Erythroblast (primary cell): ENCODE results near the gene MICOS13.
"Not testable (repeated sequence)": the region's sequence is repeated elsewhere in the genome, so short reads cannot be mapped to it uniquely, and the experiment has no call there.

Source experiments
- DNase-seq, 2 experiments: peaks; one replicate each; lab custom pipeline; 2025; lab: John Stamatoyannopoulos, UW
- GATA1 ChIP-seq: IDR thresholded peaks from 2 replicates; pipeline ENCODE4 v1.6.1; 2011; ENCODE audit warnings: low read depth, mild to moderate bottlenecking, control low read depth, low read length, moderate library complexity
- POLR2A ChIP-seq: IDR thresholded peaks from 2 replicates; pipeline ENCODE4 v1.6.1; 2011; ENCODE audit warnings: mild to moderate bottlenecking, low read length

Gene MICOS13

GRCh38 chr19:5707576-5708575, 27.6 kb upstream of the MICOS13 start:
- DNase-seq: no peak
- TF ChIP-seq GATA1 (no peak), POLR2A (no peak)

GRCh38 chr19:5706876-5707573, 26.7 kb upstream of the MICOS13 start:
- no peak for DNase-seq
- no peak for TF ChIP-seq GATA1
- no peak for TF ChIP-seq POLR2A

DNA sequence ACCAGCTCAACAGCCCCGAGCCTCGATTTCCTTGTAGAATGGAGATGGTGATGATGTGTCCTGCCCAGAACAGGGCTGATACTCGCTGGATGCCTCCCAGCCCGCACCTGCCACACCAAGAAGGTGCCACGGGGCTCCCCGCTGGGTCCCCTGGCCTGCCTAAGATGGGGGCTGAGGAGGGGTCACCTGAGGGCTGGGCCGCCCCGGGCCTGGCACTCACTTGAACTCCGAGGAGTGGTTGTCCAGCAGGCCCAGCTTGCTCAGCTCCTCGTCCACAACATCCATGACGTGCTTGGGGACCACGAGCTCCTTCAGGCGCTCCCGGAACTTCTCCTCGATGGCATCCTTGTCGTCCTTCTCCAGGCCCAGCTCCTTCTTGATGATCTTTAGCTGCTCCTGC, 25.2 kb upstream of the MICOS13 start:
- TF ChIP-seq GATA1 (no peak), POLR2A (no peak)
- DNase-seq: no peak

- DNase-seq: no peak
- no peak for TF ChIP-seq POLR2A
- TF ChIP-seq GATA1: no peak
Observed at GRCh38 chr19:5703819-5704818, 23.8 kb upstream of the MICOS13 start.

- not testable (repeated sequence) for DNase-seq
Observed at GRCh38 chr19:5702053-5702410, 21.7 kb upstream of the MICOS13 start.

- no peak for DNase-seq
- TF ChIP-seq GATA1 (no peak), POLR2A (no peak)
Observed at GRCh38 chr19:5700455-5701092, 20.3 kb upstream of the MICOS13 start.

DNA sequence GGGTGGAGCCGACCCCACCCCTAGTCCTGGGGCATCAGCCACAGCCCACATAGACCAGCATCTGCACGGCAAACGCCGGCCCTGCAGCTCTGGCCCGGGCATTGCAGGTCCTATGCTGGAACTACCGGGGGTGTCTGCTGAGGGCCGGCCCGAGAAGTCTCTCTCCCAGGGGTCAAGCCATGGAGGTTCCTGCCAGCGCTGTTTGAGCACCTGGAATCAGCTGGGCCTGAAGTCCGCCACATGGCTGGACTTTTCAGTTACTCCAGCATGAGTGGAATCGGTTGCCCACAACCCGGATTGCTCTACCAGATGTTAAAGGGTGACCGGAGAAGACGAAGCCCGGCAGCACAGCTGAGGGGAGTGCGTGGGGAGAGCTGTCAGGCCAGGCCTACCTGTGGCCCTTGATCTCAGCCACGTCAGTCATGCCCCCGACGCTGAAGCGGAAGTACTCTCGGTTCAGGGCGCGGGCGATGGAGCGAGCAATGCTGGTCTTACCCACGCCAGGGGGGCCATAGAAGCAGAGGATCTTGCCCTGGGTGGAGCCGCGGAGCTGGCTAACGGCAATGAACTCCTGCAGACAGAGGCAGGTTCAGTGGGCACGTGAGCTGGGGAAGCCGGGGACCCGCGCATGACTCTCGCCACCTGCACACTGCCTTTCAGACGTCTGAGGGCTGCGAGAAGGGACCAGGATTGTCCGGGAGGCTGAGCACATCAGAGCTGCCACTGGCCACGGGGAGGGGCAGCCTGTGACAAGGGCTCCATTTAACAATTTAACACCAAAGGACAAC, 18.5 kb upstream of the MICOS13 start:
- TF ChIP-seq POLR2A: no peak
- TF ChIP-seq GATA1: no peak
- DNase-seq: no peak

GRCh38 chr19:5697890-5698634, 17.7 kb upstream of the MICOS13 start:
- TF ChIP-seq POLR2A (no peak), GATA1 (no peak)
- no peak for DNase-seq

DNA sequence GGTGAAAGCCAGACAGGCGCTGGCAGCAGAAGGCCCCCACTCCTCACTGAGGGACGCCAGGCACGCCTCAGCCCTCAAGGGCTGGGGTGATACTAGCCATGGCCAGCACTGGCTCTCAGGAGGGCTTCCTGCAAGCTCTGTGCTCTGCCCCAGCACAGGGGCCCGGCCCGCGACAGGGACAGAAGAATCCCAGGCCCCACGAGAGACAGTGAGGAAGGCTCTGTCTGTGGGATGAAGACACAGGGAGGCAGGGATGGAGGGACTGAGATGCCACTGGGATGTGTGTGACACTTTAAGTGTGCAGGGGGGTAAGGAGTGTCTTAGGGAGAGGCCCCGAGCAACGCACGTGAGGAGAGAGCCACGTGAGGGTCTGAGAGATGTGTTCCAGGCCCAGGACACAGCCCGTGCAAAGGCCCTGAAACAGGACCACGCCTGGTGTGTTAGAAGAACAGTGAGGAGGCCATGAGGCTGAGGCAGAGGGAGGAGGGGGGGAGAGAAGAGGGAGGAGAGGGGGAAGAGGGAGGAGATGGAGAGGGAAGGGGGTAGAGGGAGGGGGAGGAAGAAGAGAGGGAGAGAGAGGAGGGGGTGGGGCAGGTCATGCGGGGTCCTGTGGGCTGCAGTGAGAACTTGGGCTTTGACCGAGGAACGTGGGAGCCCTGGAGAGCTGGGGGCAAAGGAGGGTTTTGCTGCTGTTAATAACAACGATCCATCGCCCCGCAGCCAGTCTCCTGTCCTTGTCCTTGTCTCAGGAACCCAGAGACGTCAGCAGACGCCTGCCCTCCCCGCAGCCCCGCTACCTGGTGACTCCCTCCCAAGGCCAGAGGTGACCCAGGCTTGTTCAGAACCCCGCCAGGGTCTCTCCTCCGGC, 16.9 kb upstream of the MICOS13 start:
- TF ChIP-seq GATA1 (no peak), POLR2A (no peak)
- no peak for DNase-seq

GRCh38 chr19:5696196-5697021, 16.1 kb upstream of the MICOS13 start:
- DNase-seq: no peak
- TF ChIP-seq POLR2A (no peak), GATA1 (no peak)
